Hepatocyte (in vitro differentiated cells): ENCODE measurements around the gene STK11IP. TPM values are rescaled to one million over a fixed set of nuclear protein-coding genes. Genes with fewer than 3 reads are reported as not detected.

Source experiments
- DNase-seq: peaks from one replicate; pipeline ENCODE4 v3.0.0-alpha.2; 2016; ENCODE audit warnings: low spot score
- H2AFZ ChIP-seq: fragments of 200-600 bp; sonication (generic); 2 replicates; pipeline ENCODE4 v1.6.0; 2016; ENCODE audit warnings: antibody characterized with exemption, mild to moderate bottlenecking
- H3K27ac ChIP-seq: fragments of 200-600 bp; sonication (generic); 2 replicates; pipeline ENCODE4 v1.5.1; 2016; ENCODE audit warnings: mild to moderate bottlenecking
- H3K27me3 ChIP-seq: fragments of 200-600 bp; sonication (generic); 2 replicates; pipeline ENCODE4 v1.6.1; 2016
- H3K36me3 ChIP-seq: fragments of 200-600 bp; sonication (generic); replicated peaks from 2 replicates; pipeline ENCODE4 v1.5.1; 2016; ENCODE audit warnings: low read depth; ENCODE audit not compliant: insufficient read depth
- H3K4me1 ChIP-seq: fragments of 200-600 bp; sonication (generic); 2 replicates; pipeline ENCODE4 v1.5.1; 2016; ENCODE audit warnings: mild to moderate bottlenecking, moderate library complexity; ENCODE audit not compliant: insufficient read depth
- H3K4me2 ChIP-seq: fragments of 200-600 bp; sonication (generic); 2 replicates; pipeline ENCODE4 v1.6.0; 2016
- H3K4me3 ChIP-seq: fragments of 200-600 bp; sonication (generic); 2 replicates; pipeline ENCODE4 v1.5.1; 2016; ENCODE audit warnings: mild to moderate bottlenecking
- H3K79me2 ChIP-seq: fragments of 200-600 bp; sonication (generic); 2 replicates; pipeline ENCODE4 v1.6.0; 2017; ENCODE audit warnings: mild to moderate bottlenecking
- H3K9me2 ChIP-seq: fragments of 200-600 bp; sonication (generic); replicated peaks from 2 replicates; pipeline ENCODE4 v1.6.0; 2017; ENCODE audit warnings: mild to moderate bottlenecking; ENCODE audit not compliant: insufficient read depth
- H3K9me3 ChIP-seq: fragments of 200-600 bp; sonication (generic); 2 replicates; pipeline ENCODE4 v1.5.1; 2016; ENCODE audit warnings: low read depth, mild to moderate bottlenecking
- H4K20me1 ChIP-seq: fragments of 200-600 bp; sonication (generic); 2 replicates; pipeline ENCODE4 v1.6.0; 2016; ENCODE audit warnings: mild to moderate bottlenecking; ENCODE audit not compliant: insufficient read depth, poor library complexity, severe bottlenecking
- CTCF ChIP-seq: fragments of 200-600 bp; sonication (generic); IDR thresholded peaks from 2 replicates; pipeline ENCODE4 v1.5.1; 2016; ENCODE audit warnings: antibody characterized with exemption, mild to moderate bottlenecking; ENCODE audit not compliant: poor library complexity
- EZH2 ChIP-seq: fragments of 200-600 bp; sonication (generic); IDR thresholded peaks from 2 replicates; pipeline ENCODE4 v1.6.1; 2016; ENCODE audit warnings: antibody characterized with exemption, mild to moderate bottlenecking, borderline replicate concordance
- EZH2phosphoT487 ChIP-seq: fragments of 200-600 bp; sonication (generic); IDR thresholded peaks from one replicate; pipeline ENCODE4 v1.6.1; 2018; ENCODE audit warnings: antibody characterized with exemption, mild to moderate bottlenecking, low read depth, moderate library complexity; ENCODE audit not compliant: unreplicated experiment, severe bottlenecking
- WGBS: methylation state at CpG from one replicate; pipeline ENCODE4 v1.1.6; 2016; ENCODE audit warnings: low lambda C conversion rate; ENCODE audit errors: missing lambda C conversion rate; 5-methylcytosine and 5-hydroxymethylcytosine counted together
- polyA plus RNA-seq: library from polyadenylated mRNA; unstranded; fragments of >200 nt; fragmentation: Nextera tagmentation; extraction: Ambion mirVana; gene quantifications from 2 replicates; pipeline ENCODE4 v1.2.1, GENCODE V29; 2016
- total RNA-seq: library from RNA; depleted of rRNA; stranded (reverse); fragments of >200 nt; gene quantifications from 2 replicates; pipeline ENCODE4 v1.2.3, GENCODE V29; 2014

Gene STK11IP
- total and polyA plus RNA-seq, 2 experiments from 2014 or later, result 16.7 to 17.6 TPM

- no peak overlapping the region for H3K27ac ChIP-seq
- H3K36me3 ChIP-seq, result no peaks in the 10 kb centered on the region
- no peak overlapping the region for H2AFZ ChIP-seq
- no peak for DNase-seq
- H3K4me3 ChIP-seq, result no peak overlapping the region
- H3K27me3 ChIP-seq, result no peaks in the 10 kb centered on the region
- peaks cover 10% of the 10 kb centered on the region for H4K20me1 ChIP-seq
- peaks cover 8% of the 10 kb centered on the region for H3K4me1 ChIP-seq
- H3K9me3 ChIP-seq, result no peaks in the 10 kb centered on the region
- H3K4me2 ChIP-seq, result no peak overlapping the region
- no peaks in the 10 kb centered on the region for H3K9me2 ChIP-seq
- peaks cover 15% of the 10 kb centered on the region for H3K79me2 ChIP-seq
- WGBS, result 94% methylated on average over 11 of the region's 11 CpGs
- TF ChIP-seq EZH2 (no peak), EZH2phosphoT487 (no peak), CTCF (no peak)
Measured at GRCh38 chr2:219566640-219567039, 31.0 kb upstream of the STK11IP start.

- no peak overlapping the region for H2AFZ ChIP-seq
- no peaks in the 10 kb centered on the region for H3K36me3 ChIP-seq
- no peaks in the 10 kb centered on the region for H3K9me2 ChIP-seq
- no peak overlapping the region for H3K4me3 ChIP-seq
- no peak for DNase-seq
- no peak for TF ChIP-seq CTCF
- TF ChIP-seq EZH2phosphoT487, result no peak
- no peak for TF ChIP-seq EZH2
- H3K79me2 ChIP-seq, result peaks cover 15% of the 10 kb centered on the region
- H3K27ac ChIP-seq, result no peak overlapping the region
- no peak overlapping the region for H3K4me2 ChIP-seq
- H3K27me3 ChIP-seq, result no peaks in the 10 kb centered on the region
- WGBS, result 97% methylated on average over 18 of the region's 18 CpGs
- H4K20me1 ChIP-seq, result peaks cover 10% of the 10 kb centered on the region
- H3K4me1 ChIP-seq, result peaks cover 13% of the 10 kb centered on the region
- no peaks in the 10 kb centered on the region for H3K9me3 ChIP-seq
Measured at GRCh38 chr2:219567131-219567530, 30.5 kb upstream of the STK11IP start.

DNA sequence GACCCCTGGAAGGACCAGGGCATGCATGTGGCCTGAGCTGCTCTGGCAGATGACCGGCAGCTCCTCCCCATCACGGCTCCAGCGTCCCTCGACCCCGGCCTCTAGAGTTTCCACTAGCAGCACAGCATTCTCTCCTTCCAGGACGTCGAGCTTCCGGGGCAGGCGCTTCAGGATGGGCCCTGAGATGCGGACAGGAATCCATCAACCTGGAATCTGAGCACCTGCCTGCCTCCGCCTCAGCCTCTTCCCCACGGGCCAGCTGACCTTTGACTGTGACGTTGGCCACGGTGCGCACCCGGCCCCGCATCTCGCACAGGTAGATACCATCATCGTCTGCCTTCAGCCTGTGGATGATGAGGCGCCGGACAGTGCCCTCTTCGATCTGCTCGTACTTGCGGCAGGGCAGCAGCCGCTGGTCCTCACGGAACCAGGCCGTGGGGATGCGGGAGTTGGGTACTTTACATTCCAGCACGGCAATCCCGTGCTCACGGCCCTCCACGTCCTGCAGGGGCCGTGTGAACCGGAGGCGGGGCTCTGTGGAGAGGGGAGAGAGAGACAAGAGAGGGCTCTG is 29.8 kb upstream of the STK11IP start:
- 93% methylated on average over 35 of the region's 35 CpGs for WGBS
- no peaks in the 10 kb centered on the region for H3K9me3 ChIP-seq
- H3K4me3 ChIP-seq, result no peak overlapping the region
- H3K4me2 ChIP-seq, result no peak overlapping the region
- no peak overlapping the region for H2AFZ ChIP-seq
- H3K36me3 ChIP-seq, result no peaks in the 10 kb centered on the region
- no peak overlapping the region for H3K27ac ChIP-seq
- DNase-seq, result no peak
- no peaks in the 10 kb centered on the region for H3K27me3 ChIP-seq
- H4K20me1 ChIP-seq, result peaks cover 10% of the 10 kb centered on the region
- TF ChIP-seq CTCF (no peak), EZH2phosphoT487 (no peak), EZH2 (no peak)
- H3K4me1 ChIP-seq, result peaks cover 17% of the 10 kb centered on the region
- no peaks in the 10 kb centered on the region for H3K9me2 ChIP-seq
- peaks cover 15% of the 10 kb centered on the region for H3K79me2 ChIP-seq
